SU-DHL-6 (cell line): ENCODE measurements around the gene OTUD5.

Experiments used
- H2AFZ ChIP-seq: fragments of 200-600 bp; sonication (generic); 2 replicates; pipeline ENCODE4 v1.6.1; 2014; ENCODE audit warnings: low read depth, mild to moderate bottlenecking, moderate library complexity, mixed read lengths, antibody characterized with exemption, low read length; ENCODE audit not compliant: severe bottlenecking
- H3F3A ChIP-seq: fragments of 200-600 bp; shearing (Covaris generic); 2 replicates; pipeline ENCODE4 v1.6.0; 2016; ENCODE audit warnings: antibody characterized with exemption, mild to moderate bottlenecking; ENCODE audit not compliant: insufficient read depth
- H3K27ac ChIP-seq: fragments of 200-600 bp; sonication (generic); 2 replicates; pipeline ENCODE4 v1.5.1; 2016; ENCODE audit warnings: low read depth, mild to moderate bottlenecking, low read length, moderate library complexity, mixed read lengths
- H3K27me3 ChIP-seq: fragments of 200-600 bp; sonication (generic), shearing (Covaris generic); 2 replicates; pipeline ENCODE4 v1.6.0; 2014; ENCODE audit warnings: mild to moderate bottlenecking, low read length
- H3K36me3 ChIP-seq: fragments of 200-600 bp; sonication (generic); 2 replicates; pipeline ENCODE4 v1.6.1; 2014; ENCODE audit warnings: mild to moderate bottlenecking, low read length, mixed read lengths
- H3K4me2 ChIP-seq: fragments of 300-600, 200-600 bp; shearing (Covaris generic), sonication (generic); 2 replicates; pipeline ENCODE4 v1.6.0; 2014; ENCODE audit warnings: low read length, low read depth, mild to moderate bottlenecking; ENCODE audit not compliant: poor library complexity, severe bottlenecking
- H3K4me3 ChIP-seq: fragments of 200-600 bp; sonication (generic); 2 replicates; pipeline ENCODE4 v1.5.1; 2014; ENCODE audit warnings: antibody characterized with exemption, low read length, mild to moderate bottlenecking, mixed read lengths; ENCODE audit not compliant: insufficient read depth, poor library complexity, severe bottlenecking
- H3K79me2 ChIP-seq: fragments of 200-600 bp; sonication (generic); 2 replicates; pipeline ENCODE4 v1.6.1; 2014; ENCODE audit warnings: mild to moderate bottlenecking, low read length, moderate library complexity; ENCODE audit not compliant: insufficient read depth
- H3K9ac ChIP-seq: fragments of 200-600 bp; sonication (generic); 2 replicates; pipeline ENCODE4 v1.7.0; 2014; ENCODE audit warnings: mild to moderate bottlenecking, low read length
- H3K9me2 ChIP-seq: fragments of 200-600 bp; sonication (generic); replicated peaks from 2 replicates; pipeline ENCODE4 v1.6.1; 2014; ENCODE audit warnings: low read length; ENCODE audit not compliant: insufficient read depth
- H3K9me3 ChIP-seq: fragments of 200-600 bp; sonication (generic); 2 replicates; pipeline ENCODE4 v1.6.1; 2014; ENCODE audit warnings: low read length, mixed read lengths; ENCODE audit not compliant: insufficient read depth
- H4K20me1 ChIP-seq: fragments of 200-600 bp; sonication (generic); 2 replicates; pipeline ENCODE4 v1.6.1; 2014; ENCODE audit warnings: low read depth, mild to moderate bottlenecking, antibody characterized with exemption, low read length, moderate library complexity, mixed read lengths
- CTCF ChIP-seq: fragments of 200-600 bp; sonication (generic); IDR thresholded peaks from one replicate; pipeline ENCODE4 v1.5.1; 2017; ENCODE audit warnings: antibody characterized with exemption, mild to moderate bottlenecking, low read length, moderate library complexity; ENCODE audit not compliant: insufficient read depth, poor library complexity, severe bottlenecking
- EZH2phosphoT487 ChIP-seq: fragments of 200-600 bp; sonication (generic), shearing (Covaris generic); conservative IDR thresholded peaks from 2 replicates; pipeline ENCODE4 v1.6.1; 2018; ENCODE audit warnings: mild to moderate bottlenecking, antibody characterized with exemption, low read length, moderate library complexity, mixed read lengths

OTUD5 gene

GRCh38 chrX:48957477-48957826, at the start of gene OTUD5:
Gene OTUD5, minus strand, starts transcription at chrX:48957607. Its CDS starts 37 bp downstream, at chrX:48957570.
- H2AFZ ChIP-seq: no peak within 1 kb of the TSS

GRCh38 chrX:49003696-49004095, 46.3 kb upstream of the OTUD5 start:
- Histone ChIP-seq H3K9ac (no peak overlapping the region), H3K4me3 (no peak overlapping the region), H3K27ac (no peak overlapping the region), H2AFZ (no peak overlapping the region), H3K9me3 (no peaks in the 10 kb centered on the region), H4K20me1 (no peaks in the 10 kb centered on the region), H3K36me3 (no peaks in the 10 kb centered on the region), H3K4me2 (no peak overlapping the region), H3K9me2 (no peaks in the 10 kb centered on the region), H3F3A (peaks cover 6% of the 10 kb centered on the region; the same call in 1 of the 2 replicates), H3K27me3 (no peaks in the 10 kb centered on the region), H3K79me2 (peaks cover 8% of the 10 kb centered on the region; the same call in 1 of the 2 replicates)
- TF ChIP-seq CTCF (no peak), EZH2phosphoT487 (no peak)

More at GRCh38 chrX:48957477-48957826, at the start of gene OTUD5:
- H3K79me2 ChIP-seq: peaks cover 12% of the 10 kb centered on the region; the same call in 1 of the 2 replicates
- no peaks in the 10 kb centered on the region for H3K9me3 ChIP-seq
- peak within 1 kb of the TSS; percentile 83 for H3K4me2 ChIP-seq
- no peaks in the 10 kb centered on the region for H3F3A ChIP-seq
- H3K4me3 ChIP-seq: peak within 1 kb of the TSS; percentile 65
- peak within 1 kb of the TSS; percentile 84 for H3K27ac ChIP-seq
- H3K36me3 ChIP-seq: no peaks in the 10 kb centered on the region
- peak within 1 kb of the TSS; percentile 75 for H3K9ac ChIP-seq
- H3K9me2 ChIP-seq: no peaks in the 10 kb centered on the region
- H3K27me3 ChIP-seq: no peaks in the 10 kb centered on the region
- TF ChIP-seq EZH2phosphoT487 (no peak), CTCF (no peak)
- H4K20me1 ChIP-seq: no peaks in the 10 kb centered on the region

GRCh38 chrX:49002091-49002935, 44.9 kb upstream of the OTUD5 start, which contains the start of gene GRIPAP1:
Gene GRIPAP1, minus strand, starts transcription at chrX:49002264. Its CDS starts 35 bp downstream, at chrX:49002229.
- H3K4me3 ChIP-seq: peak within 1 kb of the TSS; percentile 96
- H3K4me2 ChIP-seq: peak within 1 kb of the TSS; percentile 75
- no peaks in the 10 kb centered on the region for H4K20me1 ChIP-seq
- TF ChIP-seq EZH2phosphoT487 (no peak), CTCF (no peak)
- H3K9me2 ChIP-seq: no peaks in the 10 kb centered on the region
- peak within 1 kb of the TSS; percentile 91 for H3K9ac ChIP-seq
- H3F3A ChIP-seq: peaks cover 6% of the 10 kb centered on the region; the same call in 1 of the 2 replicates
- H2AFZ ChIP-seq: peak within 1 kb of the TSS; percentile 94
- H3K36me3 ChIP-seq: no peaks in the 10 kb centered on the region
- H3K27ac ChIP-seq: peak within 1 kb of the TSS; percentile 82
- H3K9me3 ChIP-seq: no peaks in the 10 kb centered on the region
- peaks cover 8% of the 10 kb centered on the region; the same call in 1 of the 2 replicates for H3K79me2 ChIP-seq
- no peaks in the 10 kb centered on the region for H3K27me3 ChIP-seq
